Fibroblast of upper back skin (primary cell): ENCODE measurements around the gene PCDHGC5.

Experiments used
- DNase-seq: peaks from one replicate; pipeline ENCODE4 v3.0.0-alpha.2; 2013

The PCDHGC5 gene

GRCh38 chr5:141534492-141535213 is 45.8 kb downstream of the PCDHGC5 start:
- DNase-seq = no peak
